HG02943 (cell line): ENCODE results near the gene PKNOX2.

Experiments
- ATAC-seq: cut with Tn5 transposase; IDR thresholded peaks from one replicate; pipeline ENCODE4 v1.9.1; 2021; ENCODE audit warnings: mild to moderate bottlenecking, low read depth, moderate library complexity; ENCODE audit not compliant: unreplicated experiment

Gene PKNOX2

DNA sequence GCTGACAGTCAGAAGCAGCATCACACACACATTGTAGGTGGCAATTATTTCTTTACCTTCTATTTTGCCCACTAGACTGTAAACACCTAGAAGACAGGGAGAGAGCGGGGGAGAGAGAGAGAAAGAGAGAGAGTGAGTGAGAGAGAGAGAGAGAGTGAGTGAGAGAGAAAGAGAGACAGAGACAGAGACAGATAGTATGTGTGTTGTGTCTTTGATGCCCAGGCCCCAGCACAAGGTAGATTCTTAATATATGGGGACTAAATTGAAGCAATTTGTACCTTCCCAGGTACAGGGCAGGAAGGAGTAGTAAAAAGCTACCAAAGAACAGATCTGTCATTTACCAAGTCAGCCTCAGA, 163.7 kb downstream of the PKNOX2 start:
- no peak for ATAC-seq

- ATAC-seq, result no peak
These were observed 165.2 kb downstream of the PKNOX2 start for GRCh38 chr11:125329786-125330185.

GRCh38 chr11:125330462-125331325, 166.1 kb downstream of the PKNOX2 start:
- ATAC-seq, result no peak

DNA sequence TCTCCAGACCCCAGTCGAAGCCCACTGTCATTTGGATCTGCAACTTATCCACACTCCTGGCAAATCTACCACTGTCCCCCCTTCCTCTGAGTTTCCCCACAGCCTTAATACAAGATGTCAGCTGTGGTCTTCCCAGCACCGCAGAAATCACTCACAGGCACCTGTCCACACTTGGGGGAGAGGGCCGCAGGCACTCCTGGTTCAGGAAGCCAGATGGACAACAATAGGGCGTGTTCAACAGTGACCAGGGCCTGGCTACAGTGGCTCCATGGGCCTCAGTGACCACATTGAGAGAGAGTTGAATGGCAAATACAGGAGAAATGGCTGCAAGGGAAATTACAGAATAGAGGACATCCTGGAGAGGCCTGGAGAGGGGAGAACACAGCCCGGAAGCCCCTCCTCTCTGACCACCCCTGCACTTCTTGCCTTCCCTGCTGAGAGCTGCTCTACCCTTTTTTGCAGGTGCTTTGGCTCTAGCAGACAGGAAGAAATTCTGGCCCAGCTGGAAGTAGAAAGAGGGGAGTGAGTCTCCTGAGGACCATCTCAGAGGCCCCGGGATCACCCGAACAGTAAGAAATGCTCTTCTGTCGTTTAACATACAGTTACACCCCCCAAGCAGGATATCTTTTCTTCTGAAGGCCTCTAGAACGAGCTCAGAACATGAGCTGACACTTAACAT, 166.9 kb downstream of the PKNOX2 start:
- ATAC-seq, result no peak

DNA sequence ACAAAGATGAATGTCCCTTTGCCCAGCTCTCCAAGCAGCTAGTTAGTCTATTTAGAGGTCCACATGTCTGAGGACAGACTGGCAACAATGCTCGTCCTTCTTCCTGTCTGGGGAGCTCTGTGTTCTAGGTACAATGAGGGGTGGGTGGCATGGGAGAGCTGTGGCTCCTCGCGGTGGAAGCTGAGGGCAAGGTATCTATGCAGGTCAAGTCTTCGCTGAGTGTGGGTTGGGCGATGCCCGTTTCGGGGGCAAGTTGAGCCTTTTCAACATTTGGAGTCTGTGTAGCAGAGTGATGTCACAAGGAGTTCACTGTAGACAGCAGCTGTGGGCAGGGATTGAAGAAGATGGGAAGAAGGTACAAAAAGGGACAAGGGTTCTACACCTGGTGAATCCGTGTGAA, 168.3 kb downstream of the PKNOX2 start:
- no peak for ATAC-seq

DNA sequence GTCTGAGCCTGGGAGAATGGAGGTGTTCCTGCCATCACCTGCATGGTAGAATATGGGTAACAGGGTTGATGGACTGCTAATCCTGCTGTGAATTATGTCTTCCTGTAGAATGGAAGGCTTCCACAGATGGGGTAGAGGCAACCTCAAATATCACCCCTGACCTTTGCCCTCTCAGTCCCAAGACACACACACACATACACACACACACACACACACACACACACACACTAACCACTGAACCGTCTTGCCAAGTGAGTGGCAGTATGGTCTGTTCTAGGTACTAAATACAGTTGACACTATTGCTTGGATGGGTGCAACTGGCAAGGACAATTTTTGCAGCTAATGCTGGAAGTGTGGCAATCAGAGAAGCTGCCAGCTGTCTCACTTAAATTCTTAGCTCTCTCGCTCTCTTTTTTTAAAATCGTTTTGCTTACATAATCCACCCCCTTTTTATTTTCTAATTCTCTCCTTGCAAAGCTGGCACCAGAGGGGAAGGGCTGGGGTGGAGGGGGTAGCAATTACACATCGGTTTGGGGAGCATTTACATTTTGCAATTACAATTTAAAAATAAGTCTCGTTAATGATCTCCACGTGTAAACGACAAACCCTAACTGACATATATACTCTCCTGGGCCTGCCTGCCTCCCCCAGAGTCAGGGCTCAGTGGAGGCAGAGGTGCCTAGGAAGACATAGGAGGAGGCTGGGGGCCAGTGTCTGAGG, 169.0 kb downstream of the PKNOX2 start:
- no peak for ATAC-seq

DNA sequence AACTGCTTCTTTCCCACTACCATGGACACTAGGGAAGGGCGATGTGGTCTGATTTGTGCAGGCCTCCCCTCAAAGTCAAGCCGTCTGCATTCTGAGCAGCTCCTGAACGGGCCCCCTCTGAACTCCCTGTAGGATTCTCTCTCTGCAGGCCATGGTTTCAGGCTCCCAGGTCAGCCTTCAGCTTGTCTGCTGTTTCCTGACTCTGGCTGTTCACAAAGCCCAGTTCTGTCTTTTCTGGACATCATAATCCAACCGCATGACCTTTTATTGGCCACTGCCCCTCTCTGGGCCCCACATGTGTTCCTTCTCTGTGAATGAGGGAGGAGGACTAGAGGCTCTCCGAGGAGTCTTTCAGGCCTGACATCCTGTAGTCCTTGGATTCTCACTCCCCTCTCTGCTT, 170.6 kb downstream of the PKNOX2 start:
- no peak for ATAC-seq

GRCh38 chr11:125337836-125338834, 173.6 kb downstream of the PKNOX2 start:
- no peak for ATAC-seq

- ATAC-seq, result no peak
These were observed 174.6 kb downstream of the PKNOX2 start for GRCh38 chr11:125338886-125339811.

DNA sequence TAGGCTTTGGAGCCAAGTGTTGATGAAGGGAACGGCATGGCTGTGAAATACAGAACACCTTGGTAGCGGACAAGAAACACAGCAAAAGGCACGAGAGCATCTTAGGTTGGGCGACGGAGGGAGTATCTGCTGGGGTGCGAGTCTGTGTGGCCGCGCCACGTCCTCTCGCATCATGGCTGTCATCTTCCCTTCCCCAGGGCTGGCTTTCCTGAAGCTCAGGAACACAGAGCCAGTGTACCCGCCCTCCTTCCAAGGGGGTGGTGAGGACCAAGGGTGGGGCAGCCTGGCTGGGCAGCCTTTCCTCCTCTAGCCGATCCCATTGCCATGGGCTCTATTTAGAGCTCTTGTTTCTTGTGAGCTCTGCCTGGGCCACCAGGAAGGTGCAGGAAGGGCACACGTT, 177.1 kb downstream of the PKNOX2 start:
- ATAC-seq, result no peak

DNA sequence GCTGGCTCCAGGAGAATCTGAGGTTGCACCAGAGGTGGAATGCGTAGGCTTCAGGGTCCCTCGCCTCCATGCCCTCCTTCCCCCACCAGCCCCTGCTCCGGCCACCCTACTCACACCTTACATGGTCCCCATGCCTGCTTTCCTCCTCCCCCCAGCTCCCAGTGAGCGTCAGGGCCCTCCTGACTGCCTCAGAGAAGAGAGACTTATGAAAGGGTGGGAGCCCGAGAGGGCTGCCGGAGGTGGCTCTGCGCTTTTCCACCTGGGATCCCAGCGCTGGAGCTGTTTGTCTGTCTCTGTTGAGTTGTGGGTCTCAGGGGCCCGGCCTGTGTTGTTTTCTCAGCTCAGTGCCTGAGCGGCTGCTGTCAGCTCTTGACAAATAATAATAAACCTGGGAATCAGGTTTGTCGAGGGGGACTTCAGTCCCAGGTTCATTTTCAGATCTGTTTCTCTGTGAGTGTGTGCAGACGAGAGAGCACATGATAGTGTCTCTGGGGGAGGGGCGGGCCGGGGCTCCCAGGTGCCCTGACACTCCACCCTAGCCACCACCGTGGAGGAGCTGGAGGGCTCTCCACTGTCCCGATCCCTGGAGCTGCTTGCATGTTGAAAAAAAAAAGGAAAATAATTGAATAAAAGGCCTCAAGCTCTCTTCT, 177.9 kb downstream of the PKNOX2 start:
- ATAC-seq, result no peak

- ATAC-seq, result no peak
These were observed 178.7 kb downstream of the PKNOX2 start for GRCh38 chr11:125343086-125343717.

DNA sequence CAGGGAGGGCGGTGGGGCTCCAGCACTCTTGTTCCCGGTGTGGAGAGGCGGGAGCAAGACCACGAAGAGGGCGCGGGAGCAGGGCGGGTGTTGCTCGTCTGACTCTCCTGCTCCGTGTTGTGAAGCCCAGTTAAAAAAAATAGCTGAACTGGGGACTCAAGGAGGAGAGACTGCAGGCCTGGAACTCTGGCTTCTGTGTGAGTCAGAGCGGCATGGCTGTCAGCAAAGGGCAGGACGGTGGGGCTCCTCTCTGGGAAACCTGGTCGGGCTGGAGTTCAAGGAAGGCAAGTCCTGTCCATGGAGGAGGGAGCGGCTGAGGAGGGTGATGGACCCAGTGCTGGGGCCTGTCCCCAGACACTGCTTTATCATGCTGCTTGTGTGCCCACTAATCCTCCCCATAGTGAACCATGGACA, 179.2 kb downstream of the PKNOX2 start:
- ATAC-seq, result no peak

DNA sequence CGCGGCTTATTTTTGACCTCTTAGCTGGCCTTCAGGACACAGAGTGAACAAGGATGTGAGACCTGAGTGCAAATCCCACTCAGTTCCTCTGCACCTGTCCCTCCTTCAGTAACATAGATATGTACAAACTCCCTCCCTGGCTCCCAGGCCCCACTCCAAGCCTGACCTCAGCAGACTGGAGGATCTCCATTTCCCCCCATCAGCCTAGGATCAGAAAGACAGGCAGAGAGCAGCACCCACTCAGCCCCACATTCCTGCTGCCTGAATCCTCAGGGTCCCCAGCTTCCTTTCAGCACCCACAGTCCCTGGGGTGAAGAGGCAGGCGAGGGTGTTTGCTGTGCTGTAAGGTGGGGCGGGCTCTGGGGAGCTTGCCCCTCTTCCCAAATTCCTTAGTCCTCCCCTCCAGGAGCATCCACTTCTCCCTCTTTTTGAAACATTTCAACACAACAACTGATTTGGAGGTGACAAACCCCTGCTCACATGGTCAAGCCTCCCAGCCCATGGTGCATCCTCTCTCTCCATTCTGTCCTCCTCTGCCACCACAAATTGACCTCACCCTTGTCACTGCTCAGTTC, 180.4 kb downstream of the PKNOX2 start:
- no peak for ATAC-seq

- no peak for ATAC-seq
These were observed 181.0 kb downstream of the PKNOX2 start for GRCh38 chr11:125345421-125346178.

DNA sequence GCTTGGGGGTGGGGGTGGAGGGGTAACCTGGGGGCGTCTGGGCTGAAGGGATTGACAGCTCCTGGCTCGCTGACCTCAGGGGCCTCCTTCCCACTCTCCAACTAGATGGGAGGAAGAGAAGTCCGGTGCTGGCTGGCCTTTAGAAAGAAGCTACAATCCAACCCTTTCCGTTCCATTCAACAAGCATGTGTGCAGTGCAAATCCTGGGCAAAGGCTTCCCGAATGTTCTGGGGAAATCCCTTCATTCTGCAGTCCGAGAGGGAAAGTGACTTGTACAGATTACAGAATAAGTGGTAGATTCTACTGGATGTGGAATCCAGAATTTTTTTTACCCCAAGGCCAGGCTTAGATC, 181.6 kb downstream of the PKNOX2 start:
- ATAC-seq, result no peak

GRCh38 chr11:125346565-125347260, 182.2 kb downstream of the PKNOX2 start:
- no peak for ATAC-seq
